ELF-1 (cell line): ENCODE data around the gene PIK3C2A.

Experiments
- DNase-seq: peaks from one replicate; pipeline ENCODE4 v3.0.0-alpha.2; 2016; ENCODE audit warnings: low read depth, low spot score

PIK3C2A gene

DNA sequence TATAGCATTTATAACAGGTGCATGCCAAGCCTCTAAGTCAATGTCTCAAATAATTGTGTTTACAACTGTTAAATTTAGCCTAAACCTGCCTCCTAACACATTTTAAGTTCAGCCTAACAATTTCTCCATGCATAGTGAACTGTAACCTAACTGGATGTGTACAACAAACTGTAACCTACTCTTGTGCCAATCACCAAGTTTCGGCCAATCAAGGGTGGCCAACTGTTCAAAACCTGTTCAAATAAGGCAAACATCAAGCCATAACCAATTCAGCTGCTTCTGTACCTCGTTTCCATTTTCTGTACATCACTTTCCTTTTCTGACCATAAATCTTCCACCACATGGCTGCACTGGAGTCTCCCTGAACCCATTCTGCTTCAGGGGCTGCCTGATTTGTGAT is 45.4 kb downstream of the PIK3C2A start:
- DNase-seq, result no peak

DNA sequence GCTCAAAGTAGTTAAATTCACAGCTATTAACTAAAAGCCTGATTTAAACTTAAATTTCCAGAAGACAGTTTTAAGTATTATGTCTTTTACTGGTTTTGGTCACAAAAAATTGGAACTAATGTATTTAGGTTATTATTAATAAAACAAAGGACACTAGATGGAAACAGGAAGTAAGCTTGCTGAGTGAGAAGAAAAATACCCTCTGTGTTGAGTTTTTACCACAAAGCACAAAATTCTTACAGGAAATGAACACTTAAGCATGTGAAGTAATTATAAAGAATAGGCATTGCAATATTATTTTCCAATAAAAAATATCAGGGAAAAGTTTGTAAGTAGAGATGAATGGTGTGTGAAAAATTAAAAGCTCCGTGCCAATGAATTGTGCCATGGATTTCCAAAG is 46.3 kb downstream of the PIK3C2A start:
- DNase-seq, result no peak

DNA sequence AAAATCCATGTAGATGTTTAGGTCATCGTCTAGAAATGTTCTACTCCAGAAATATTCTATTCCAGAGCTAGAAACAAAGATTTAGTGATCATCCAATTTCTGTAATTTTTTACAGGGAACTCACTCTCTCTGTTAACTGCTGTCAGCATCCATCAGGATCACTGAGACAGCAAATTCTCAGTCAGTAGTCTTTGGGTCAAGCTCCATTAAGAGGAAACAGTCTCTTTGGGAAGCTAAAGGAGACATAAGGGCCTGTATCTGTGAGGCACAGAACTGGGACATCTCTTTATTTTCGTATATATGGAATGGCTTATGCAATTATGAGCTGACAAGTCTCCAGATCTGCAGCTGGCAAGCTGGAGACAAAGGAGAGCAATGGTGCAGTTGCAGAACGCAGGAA is 48.3 kb downstream of the PIK3C2A start:
- no peak for DNase-seq
